MCF 10A (cell line): Measurements from ENCODE around the gene OPRL1. TPM values are rescaled to one million over a fixed set of nuclear protein-coding genes. Genes with fewer than 3 reads are reported as not detected.

Experiments used
- BruUV-seq: library from RNA; stranded (reverse); fragments of 400-500 nt; replicated peaks from 2 replicates; lab custom pipeline; 2021; lab: Mats Ljungman, UMichigan
- CTCF ChIA-PET: fragments of 300-600 bp; sonication (Branson Sonifier 250); formaldehyde crosslinking; extraction: SDS; loops from one replicate; lab custom pipeline; 2021; ENCODE audit warnings: antibody characterized with exemption, inconsistent platforms; lab: Yijun Ruan, JAX
- POLR2A ChIA-PET: fragments of 300-600, 350-650 bp; sonication (Branson Sonifier 250); formaldehyde crosslinking; extraction: SDS; loops from one replicate; lab custom pipeline; 2020; ENCODE audit warnings: antibody characterized with exemption, inconsistent platforms; lab: Yijun Ruan, JAX
- DNase-seq: peaks from one replicate; pipeline ENCODE4 v3.0.0-alpha.2; 2018; ENCODE audit not compliant: unreplicated experiment
- H3K27ac Mint-ChIP-seq: one replicate; pipeline ENCODE4 v1.8.0; 2022; ENCODE audit warnings: mild to moderate bottlenecking, low read depth, mixed read lengths; ENCODE audit not compliant: unreplicated experiment
- H3K27me3 Mint-ChIP-seq: one replicate; pipeline ENCODE4 v1.8.0; 2022; ENCODE audit warnings: mixed read lengths; ENCODE audit not compliant: insufficient read depth, unreplicated experiment
- H3K36me3 Mint-ChIP-seq: one replicate; pipeline ENCODE4 v1.8.0; 2022; ENCODE audit warnings: mild to moderate bottlenecking, moderate library complexity, mixed read lengths; ENCODE audit not compliant: insufficient read depth, unreplicated experiment
- H3K4me1 Mint-ChIP-seq: one replicate; pipeline ENCODE4 v1.8.0; 2022; ENCODE audit warnings: mixed read lengths; ENCODE audit not compliant: insufficient read depth, unreplicated experiment
- H3K4me3 Mint-ChIP-seq: one replicate; pipeline ENCODE4 v1.8.0; 2022; ENCODE audit warnings: mild to moderate bottlenecking, moderate library complexity, mixed read lengths; ENCODE audit not compliant: unreplicated experiment
- H3K9me3 Mint-ChIP-seq: one replicate; pipeline ENCODE4 v1.8.0; 2022; ENCODE audit warnings: mixed read lengths; ENCODE audit not compliant: unreplicated experiment
- CTCF ChIP-seq: fragments of 200-600 bp; IDR thresholded peaks from one replicate; pipeline ENCODE4 v1.8.0; 2022; ENCODE audit warnings: antibody characterized with exemption, mild to moderate bottlenecking; ENCODE audit not compliant: unreplicated experiment
- intact Hi-C: fragments of 100-400 bp; cut with micrococcal nuclease; formaldehyde crosslinking; loops from 2 replicates; pipeline ENCODE4 v1.14.1; 2022
- total RNA-seq: library from RNA; stranded (reverse); gene quantifications from 2 replicates; pipeline ENCODE4 v1.2.3, GENCODE V29; 2022

OPRL1 gene
- total RNA-seq, 1 experiment from 2014 or later: 0.12 TPM

GRCh38 chr20:64138276-64138815 lies 58.5 kb downstream of the OPRL1 start:
- POLR2A ChIA-PET: interaction anchor here (1.3 kb wide), 1 partner anchor 156 kb away, joined by 4 read pairs; no protein-coding TSS in a partner anchor
- Mint-ChIP-seq H3K36me3 (no peaks in the 10 kb centered on the region), H3K27ac (no peak overlapping the region), H3K9me3 (no peaks in the 10 kb centered on the region), H3K27me3 (peaks cover 53% of the 10 kb centered on the region), H3K4me3 (no peak overlapping the region), H3K4me1 (no peaks in the 10 kb centered on the region)
- DNase-seq: no peak
- CTCF ChIA-PET: interaction anchor here (0.7 to 1.5 kb wide), 3 partner anchors 18 to 251 kb away, joined by 3 to 7 read pairs (median 5); no protein-coding TSS in a partner anchor
- no TSS peak for BruUV-seq
- intact Hi-C loops: no loop called here
- TF ChIP-seq CTCF: no peak

- H3K4me3 Mint-ChIP-seq: no peak overlapping the region
- TF ChIP-seq CTCF: no peak
- peaks cover 57% of the 10 kb centered on the region for H3K27me3 Mint-ChIP-seq
- no peaks in the 10 kb centered on the region for H3K4me1 Mint-ChIP-seq
- no TSS peak for BruUV-seq
- CTCF ChIA-PET: interaction anchor here (0.6 to 1.5 kb wide), 4 partner anchors 19 to 350 kb away, joined by 3 to 7 read pairs (median 6); no protein-coding TSS in a partner anchor
- no peak for DNase-seq
- intact Hi-C loops: no loop called here
- POLR2A ChIA-PET: interaction anchor here (1.3 kb wide), 1 partner anchor 157 kb away, joined by 4 read pairs; no protein-coding TSS in a partner anchor
- H3K27ac Mint-ChIP-seq: no peak overlapping the region
- peaks cover 5% of the 10 kb centered on the region for H3K9me3 Mint-ChIP-seq
- no peaks in the 10 kb centered on the region for H3K36me3 Mint-ChIP-seq
Measured at GRCh38 chr20:64139199-64140060, 59.5 kb downstream of the OPRL1 start.

GRCh38 chr20:64140061-64140931 lies 60.4 kb downstream of the OPRL1 start:
- TF ChIP-seq CTCF: no peak
- Mint-ChIP-seq H3K4me1 (no peaks in the 10 kb centered on the region), H3K27me3 (peaks cover 51% of the 10 kb centered on the region), H3K4me3 (no peak overlapping the region), H3K9me3 (peaks cover 12% of the 10 kb centered on the region), H3K36me3 (no peaks in the 10 kb centered on the region), H3K27ac (no peak overlapping the region)
- no TSS peak for BruUV-seq
- CTCF ChIA-PET: no interaction called here
- no peak for DNase-seq
- POLR2A ChIA-PET: no interaction called here
- intact Hi-C loops: no loop called here
